GF-D8 (cell line): Measurements from ENCODE around the gene MUC6.

Experiments
- DNase-seq: peaks from one replicate; lab custom pipeline; 2025; lab: John Stamatoyannopoulos, UW

MUC6 gene

GRCh38 chr11:1050581-1051355 is 14.2 kb upstream of the MUC6 start:
- no peak for DNase-seq

- no peak for DNase-seq
Measured at GRCh38 chr11:1049911-1050580, 13.5 kb upstream of the MUC6 start.

DNA sequence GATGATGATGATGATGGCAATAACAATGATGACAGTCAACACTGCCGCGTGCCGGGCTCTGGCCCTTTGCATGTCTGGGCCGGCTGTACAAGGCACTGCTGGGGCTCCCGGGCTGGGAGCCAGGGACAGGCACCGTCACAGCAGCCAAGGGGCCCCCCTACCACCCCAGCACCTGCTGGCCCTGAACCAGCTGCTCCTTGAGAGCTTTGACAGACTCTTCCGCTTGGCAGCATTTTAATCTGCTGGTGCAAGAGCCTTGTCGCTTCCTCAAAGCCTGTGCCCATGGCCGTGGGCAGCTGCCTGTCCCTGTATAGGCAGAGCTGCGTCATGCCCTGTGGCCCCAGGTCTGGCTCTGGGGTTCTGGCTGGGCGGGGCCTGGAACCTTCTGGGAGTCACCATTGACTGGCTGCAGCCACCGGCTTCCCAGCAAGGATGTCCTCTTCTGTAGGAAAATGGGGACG is 12.9 kb upstream of the MUC6 start:
- DNase-seq = peak; percentile 15

GRCh38 chr11:1049071-1049405 is 12.5 kb upstream of the MUC6 start:
- no peak for DNase-seq

DNA sequence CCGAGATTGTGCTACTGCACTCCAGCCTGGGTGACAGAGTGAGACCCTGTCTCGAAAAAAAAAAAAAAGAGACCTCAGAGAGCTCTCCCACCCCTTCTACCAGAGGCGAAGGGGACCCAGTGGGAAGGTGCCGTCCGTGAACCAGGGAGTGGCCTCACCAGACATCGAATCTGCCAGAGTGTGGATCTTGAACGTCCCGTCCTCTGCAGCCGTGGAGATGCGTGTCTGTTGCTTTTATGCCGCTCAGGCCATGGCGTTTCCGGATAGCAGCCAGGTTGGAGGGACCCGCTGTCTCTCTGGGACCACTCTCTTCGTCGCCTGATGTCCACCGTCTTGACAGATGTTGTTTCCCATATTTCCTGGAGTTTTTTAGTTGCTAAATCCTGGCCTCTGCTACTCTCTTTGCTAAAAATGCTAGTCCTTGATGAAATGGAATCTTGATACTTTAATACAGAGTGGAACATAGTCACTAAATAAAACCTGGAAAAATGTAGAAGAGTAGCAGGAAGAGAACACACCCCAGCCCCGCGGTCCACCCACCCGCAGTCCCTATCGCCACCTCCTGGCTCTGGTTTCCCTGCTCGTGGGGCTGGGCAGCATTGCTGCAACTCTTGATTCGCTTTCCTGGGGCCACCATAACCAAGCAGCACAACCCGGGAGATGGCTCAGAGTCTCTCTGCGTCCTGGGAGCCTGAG is 12.0 kb upstream of the MUC6 start:
- DNase-seq = no peak

DNA sequence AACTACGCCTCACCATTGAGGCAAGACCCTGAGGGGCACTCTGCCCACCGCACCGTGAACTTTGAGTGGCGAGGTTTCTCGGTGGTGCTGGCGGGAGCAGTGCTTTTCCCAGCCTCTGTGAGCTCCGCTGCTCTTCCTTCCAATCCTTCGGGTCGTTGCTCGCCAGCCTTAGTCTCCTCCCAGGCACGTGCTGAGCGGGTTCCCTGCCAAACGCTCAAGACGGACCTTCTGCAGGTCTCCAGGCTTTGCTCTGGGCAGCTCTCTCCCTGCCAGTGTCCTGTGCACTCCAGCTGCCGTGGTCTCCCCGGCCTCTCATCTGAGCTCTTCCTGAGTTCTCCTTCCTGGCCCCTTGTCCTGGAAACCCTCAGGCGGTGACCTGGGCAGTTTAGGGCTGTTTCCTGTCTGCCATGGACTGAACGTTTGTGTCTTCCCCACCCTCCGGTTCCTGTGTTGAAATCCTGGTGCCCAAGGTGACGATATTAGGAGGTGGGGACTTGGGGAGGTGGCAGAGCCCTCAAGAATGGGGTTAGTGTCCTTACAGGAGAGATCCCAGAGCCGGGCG is 11.2 kb upstream of the MUC6 start:
- DNase-seq = no peak

DNA sequence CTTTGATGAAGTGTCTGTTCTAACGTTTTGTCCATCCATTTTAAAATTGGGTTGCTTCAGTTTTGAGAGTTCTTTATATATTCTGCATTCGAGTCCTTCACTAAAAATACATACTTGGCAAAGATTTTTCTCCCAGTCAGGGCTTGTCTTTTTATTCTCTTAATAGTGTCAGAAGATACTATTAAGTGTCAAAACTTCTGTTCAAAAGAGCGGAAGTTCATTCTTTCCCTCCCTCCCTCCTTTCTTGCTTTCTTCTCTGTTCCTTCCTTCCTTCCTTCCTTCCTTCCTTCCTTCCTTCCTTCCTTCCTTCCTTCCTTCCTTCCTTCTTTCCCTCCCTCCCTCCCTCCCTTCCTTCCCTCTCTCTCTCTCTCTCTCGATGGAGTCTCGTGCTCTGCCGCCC is 7.6 kb upstream of the MUC6 start:
- no peak for DNase-seq

GRCh38 chr11:1043563-1044096 is 7.1 kb upstream of the MUC6 start:
- no peak for DNase-seq

GRCh38 chr11:1042626-1043562 is 6.4 kb upstream of the MUC6 start:
- no peak for DNase-seq

GRCh38 chr11:1041936-1042608 is 5.6 kb upstream of the MUC6 start:
- no peak for DNase-seq

DNA sequence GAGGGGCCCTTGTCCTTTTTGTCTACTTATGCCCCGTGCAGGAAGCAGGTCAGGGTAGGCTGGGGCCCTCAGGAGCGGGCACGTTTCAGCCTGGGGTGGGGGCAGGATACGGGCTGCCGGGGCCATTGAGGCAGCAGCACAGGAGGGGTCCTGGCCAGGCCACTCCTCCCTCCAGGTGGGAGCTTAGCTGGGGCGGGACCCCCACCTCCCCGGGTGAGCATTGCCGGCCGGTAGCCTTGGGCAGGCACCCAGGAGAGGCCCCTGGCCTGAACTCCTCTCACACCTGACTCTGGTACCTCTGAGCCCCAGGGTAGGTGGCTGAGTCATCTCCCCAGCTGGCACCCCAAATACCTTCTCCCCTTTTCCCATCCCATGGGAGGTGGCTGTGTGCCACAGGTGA is 5.0 kb upstream of the MUC6 start:
- no peak for DNase-seq

DNA sequence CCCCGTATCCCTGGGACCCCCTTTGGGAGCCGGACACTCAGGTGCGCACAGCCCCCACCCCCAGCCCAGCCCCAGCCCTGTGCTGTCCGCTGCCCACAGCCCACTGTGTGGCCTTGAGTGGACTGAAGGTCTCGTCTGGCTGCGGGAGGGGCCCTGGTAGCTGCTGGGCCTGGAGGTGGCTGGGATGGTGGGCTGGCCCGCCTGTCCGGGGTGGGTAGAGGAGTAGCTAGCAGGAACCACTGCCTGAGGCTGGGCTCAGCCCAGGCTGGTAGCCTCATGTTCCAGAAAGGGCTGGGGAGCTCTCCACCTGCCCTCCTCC is 4.6 kb upstream of the MUC6 start:
- no peak for DNase-seq

DNA sequence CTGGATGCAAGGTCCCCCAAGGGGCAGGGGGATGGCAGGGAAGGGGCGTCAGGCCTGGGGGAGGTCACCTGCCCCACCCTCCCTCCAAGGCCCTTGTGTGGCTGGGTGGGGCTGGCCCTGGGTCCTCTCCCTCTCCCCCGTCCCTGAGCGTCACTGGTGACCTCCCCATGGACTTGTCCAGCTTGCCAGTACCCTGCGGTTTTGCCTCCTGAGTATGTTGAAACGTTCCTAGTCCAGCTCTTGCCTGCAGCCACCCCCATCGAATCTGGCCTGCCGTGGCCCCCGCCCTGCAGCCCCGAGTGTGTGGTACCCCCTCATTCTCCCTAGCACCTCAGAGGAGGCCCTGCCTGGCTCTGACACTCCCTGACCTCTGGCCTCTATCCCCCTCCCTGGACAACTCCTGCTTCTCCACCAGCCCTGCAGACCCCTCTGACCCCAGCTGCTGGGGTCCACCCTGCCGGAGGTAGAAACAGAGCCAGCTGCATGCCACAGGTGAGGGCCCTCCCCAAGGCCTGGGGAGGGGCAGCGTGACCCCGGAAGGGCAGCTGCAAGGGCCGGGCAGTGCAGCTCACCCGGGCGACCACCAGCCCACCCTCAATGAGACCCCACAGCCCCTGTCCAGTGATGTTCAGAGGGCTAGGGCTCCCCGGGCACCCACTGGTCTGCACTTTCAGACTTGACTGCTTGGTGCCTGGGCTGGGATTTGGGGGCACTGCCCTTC is 4.1 kb upstream of the MUC6 start:
- no peak for DNase-seq

DNA sequence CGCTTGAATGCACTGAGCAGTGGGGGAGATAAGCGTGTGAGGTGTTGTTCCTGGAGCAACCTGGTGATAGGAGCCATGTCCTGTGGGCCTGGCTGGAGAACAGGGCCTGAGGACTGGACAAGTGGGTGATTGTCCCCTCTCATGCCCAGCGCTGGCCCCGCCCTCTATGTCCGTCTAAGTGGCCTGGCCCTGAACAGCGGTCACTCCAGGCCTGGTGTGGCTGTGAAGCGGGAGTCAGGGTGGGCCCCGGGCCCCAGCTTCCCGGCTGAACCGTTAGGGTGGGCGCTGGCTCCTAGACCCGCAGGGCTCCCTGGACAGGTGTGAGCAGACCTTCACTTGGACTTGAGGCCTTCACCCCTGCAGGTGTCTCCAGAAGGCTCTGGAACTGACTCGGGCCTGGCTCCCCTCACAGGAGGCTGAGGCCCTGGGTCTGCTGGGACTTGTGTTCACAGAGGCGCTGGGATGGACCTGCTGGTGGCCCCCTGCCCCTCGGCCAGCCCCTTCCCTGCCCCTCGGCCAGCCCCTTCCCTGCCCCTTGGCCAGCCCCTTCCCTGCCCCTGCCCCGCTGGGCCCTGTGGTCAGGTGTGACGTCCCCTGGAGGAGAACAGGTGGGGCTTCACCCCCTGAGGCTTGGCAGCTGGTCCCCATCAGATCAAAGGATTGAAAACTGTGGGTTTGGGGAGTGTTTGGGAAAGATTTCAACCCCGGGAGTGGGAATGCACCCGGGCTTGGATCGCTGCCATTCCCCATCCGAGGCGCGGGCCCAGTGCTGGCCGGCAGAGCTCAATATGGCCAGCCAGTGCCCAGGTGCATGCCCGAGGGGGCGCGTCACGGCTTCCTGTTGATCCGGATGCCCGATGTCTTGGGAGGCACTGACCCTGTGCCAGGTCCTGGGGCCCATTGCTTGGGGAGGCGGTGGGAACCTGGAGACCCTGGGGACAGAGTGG is 3.2 kb upstream of the MUC6 start:
- DNase-seq = no peak

- DNase-seq = no peak
Measured at GRCh38 chr11:1038921-1039320, 2.4 kb upstream of the MUC6 start.

DNA sequence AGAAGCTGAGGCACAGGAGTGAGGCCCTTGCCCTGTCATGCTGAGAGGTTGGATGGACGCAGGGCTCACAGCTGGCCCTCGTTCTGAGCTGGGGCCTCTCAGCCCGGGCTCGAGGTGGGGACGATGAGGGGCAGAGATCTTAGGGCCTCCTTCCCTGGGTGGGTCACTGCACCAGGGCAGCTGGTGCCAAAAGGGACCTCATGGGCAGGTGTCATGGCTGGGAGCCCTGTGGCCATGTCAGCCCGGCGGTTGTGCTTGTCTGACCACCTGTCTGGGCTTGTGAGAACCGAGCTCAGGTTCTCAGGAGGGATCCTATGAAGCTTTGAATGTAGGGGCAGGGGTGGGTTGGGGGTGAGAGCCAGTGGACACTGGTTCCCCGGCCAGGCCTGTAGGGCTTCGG is 1.8 kb upstream of the MUC6 start:
- no peak for DNase-seq

GRCh38 chr11:1037506-1038055 is 1.1 kb upstream of the MUC6 start:
- no peak for DNase-seq

- no peak for DNase-seq
Measured at GRCh38 chr11:1036931-1037330, 413 bp upstream of the MUC6 start.
